Right atrium auricular region (tissue), 2 donors: ENCODE data around the gene UBAC1. TPM values are rescaled to one million over a fixed set of nuclear protein-coding genes. Genes with fewer than 3 reads are reported as not detected.

Experiments
- DNase-seq: peaks from one replicate; pipeline ENCODE4 v3.0.0-alpha.2; 2019; ENCODE audit warnings: low spot score
- H3K27ac ChIP-seq, 2 donors: fragments of 200-600 bp; sonication (generic); 1 replicate in 1 of 2; 2 replicates in 1 of 2; pipeline ENCODE4 v1.5.1; 2016 to 2019
- H3K27me3 ChIP-seq, 2 donors: fragments of 200-600 bp; sonication (generic); one replicate each; pipeline versions ENCODE4 v1.5.1 to v1.6.0; 2017 to 2019
- H3K36me3 ChIP-seq: fragments of 200-600 bp; sonication (generic); one replicate; pipeline ENCODE4 v1.5.1; 2016
- H3K4me1 ChIP-seq, 2 donors: fragments of 200-600 bp; sonication (generic); one replicate each; pipeline versions ENCODE4 v1.5.1 to v1.6.0; 2017 to 2019
- H3K4me3 ChIP-seq, 2 donors: fragments of 200-600 bp; sonication (generic); 1 replicate in 1 of 2; 2 replicates in 1 of 2; pipeline ENCODE4 v1.5.1; 2017 to 2019; ENCODE audit warnings: mild to moderate bottlenecking in 1 of 2, moderate library complexity in 1 of 2
- H3K9me3 ChIP-seq, 2 donors: fragments of 200-600 bp; sonication (generic); one replicate each; pipeline ENCODE4 v1.5.1; 2019
- total RNA-seq, 2 donors: library from RNA; depleted of rRNA; stranded (reverse); fragments of >200 nt; gene quantifications; one replicate each; pipeline ENCODE4 v1.1.0, GENCODE V29; 2016
- TF ChIP-seq, protein P1 (sequence below), 2 donors: fragments of 200-600 bp; sonication (generic); IDR thresholded peaks; one replicate each; pipeline ENCODE4 v1.5.1; 2019; ENCODE audit warnings: antibody characterized with exemption in 2 of 2

The UBAC1 gene
- total RNA-seq, 2 donors from 2014 or later, result 58.6 to 76.9 TPM

- H3K4me1 ChIP-seq, result peaks cover 0 to 24% of the 10 kb centered on the region in 2 donors
- no peaks in the 10 kb centered on the region for H3K36me3 ChIP-seq
- H3K27me3 ChIP-seq, result no peaks in the 10 kb centered on the region
- H3K4me3 ChIP-seq, result no peak overlapping the region
- H3K9me3 ChIP-seq, result no peaks in the 10 kb centered on the region
- DNase-seq, result no peak
- no peak overlapping the region for H3K27ac ChIP-seq
- TF ChIP-seq, protein P1, sequence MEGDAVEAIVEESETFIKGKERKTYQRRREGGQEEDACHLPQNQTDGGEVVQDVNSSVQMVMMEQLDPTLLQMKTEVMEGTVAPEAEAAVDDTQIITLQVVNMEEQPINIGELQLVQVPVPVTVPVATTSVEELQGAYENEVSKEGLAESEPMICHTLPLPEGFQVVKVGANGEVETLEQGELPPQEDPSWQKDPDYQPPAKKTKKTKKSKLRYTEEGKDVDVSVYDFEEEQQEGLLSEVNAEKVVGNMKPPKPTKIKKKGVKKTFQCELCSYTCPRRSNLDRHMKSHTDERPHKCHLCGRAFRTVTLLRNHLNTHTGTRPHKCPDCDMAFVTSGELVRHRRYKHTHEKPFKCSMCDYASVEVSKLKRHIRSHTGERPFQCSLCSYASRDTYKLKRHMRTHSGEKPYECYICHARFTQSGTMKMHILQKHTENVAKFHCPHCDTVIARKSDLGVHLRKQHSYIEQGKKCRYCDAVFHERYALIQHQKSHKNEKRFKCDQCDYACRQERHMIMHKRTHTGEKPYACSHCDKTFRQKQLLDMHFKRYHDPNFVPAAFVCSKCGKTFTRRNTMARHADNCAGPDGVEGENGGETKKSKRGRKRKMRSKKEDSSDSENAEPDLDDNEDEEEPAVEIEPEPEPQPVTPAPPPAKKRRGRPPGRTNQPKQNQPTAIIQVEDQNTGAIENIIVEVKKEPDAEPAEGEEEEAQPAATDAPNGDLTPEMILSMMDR (IDR thresholded peaks at IDR 0.05), result no peak
These were observed 17.7 kb upstream of the UBAC1 start for GRCh38 chr9:135978642-135979546.

DNA sequence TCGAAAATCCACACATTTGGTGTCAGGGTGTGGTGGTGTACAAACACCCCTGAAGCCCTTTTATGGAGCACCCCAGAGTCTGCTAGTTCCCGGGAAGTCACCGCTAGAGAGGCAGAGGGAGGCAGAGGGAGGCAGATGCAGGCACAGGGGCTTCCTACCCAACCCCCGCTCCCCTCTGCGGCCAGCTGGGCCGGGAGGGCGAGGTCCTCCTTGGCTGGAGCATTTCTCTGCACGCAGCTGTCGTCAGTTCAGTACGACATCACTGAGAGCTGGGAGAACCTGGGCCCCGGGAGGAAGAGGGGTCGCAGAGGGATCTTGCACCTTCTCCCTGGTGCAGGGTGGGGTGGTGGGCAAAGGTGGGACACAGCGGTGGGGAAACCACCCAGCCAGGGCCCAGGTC is 15.8 kb upstream of the UBAC1 start:
- Histone ChIP-seq H3K27me3 (no peaks in the 10 kb centered on the region), H3K36me3 (no peaks in the 10 kb centered on the region), H3K4me1 (peaks cover 0 to 24% of the 10 kb centered on the region in 2 donors), H3K9me3 (no peaks in the 10 kb centered on the region), H3K27ac (no peak overlapping the region), H3K4me3 (no peak overlapping the region)
- DNase-seq, result no peak
- TF ChIP-seq, protein P1 (IDR thresholded peaks at IDR 0.05), result no peak

- DNase-seq, result no peak
- Histone ChIP-seq H3K27ac (no peak overlapping the region), H3K4me1 (peaks cover 0 to 24% of the 10 kb centered on the region in 2 donors), H3K27me3 (no peaks in the 10 kb centered on the region), H3K9me3 (no peaks in the 10 kb centered on the region), H3K4me3 (no peak overlapping the region), H3K36me3 (no peaks in the 10 kb centered on the region)
- TF ChIP-seq, protein P1 (IDR thresholded peaks at IDR 0.05), result no peak
These were observed 15.4 kb upstream of the UBAC1 start for GRCh38 chr9:135976531-135976930.

- Histone ChIP-seq H3K36me3 (no peaks in the 10 kb centered on the region), H3K9me3 (no peaks in the 10 kb centered on the region), H3K27me3 (no peaks in the 10 kb centered on the region), H3K27ac (no peak overlapping the region), H3K4me1 (peaks cover 0 to 21% of the 10 kb centered on the region in 2 donors), H3K4me3 (no peak overlapping the region)
- no peak for DNase-seq
- TF ChIP-seq, protein P1 (IDR thresholded peaks at IDR 0.05), result no peak
These were observed 14.7 kb upstream of the UBAC1 start for GRCh38 chr9:135975834-135976233.

DNA sequence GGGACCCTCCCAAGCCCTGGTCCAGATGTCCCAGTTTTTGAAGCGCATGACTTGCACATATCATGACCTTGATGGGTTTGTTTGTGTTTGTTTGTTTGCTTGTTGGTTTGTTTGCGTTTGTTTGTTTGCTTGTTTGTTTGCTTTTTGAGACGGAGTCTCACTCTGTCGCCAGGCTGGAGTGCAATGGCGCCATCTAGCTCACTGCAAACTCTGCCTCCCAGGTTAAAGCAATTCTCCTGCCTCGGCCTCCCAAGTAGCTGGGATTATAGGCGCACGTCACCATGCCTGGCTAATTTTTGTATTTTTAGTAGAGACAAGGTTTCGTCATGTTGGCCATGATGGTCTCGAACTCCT is 13.0 kb upstream of the UBAC1 start:
- no peaks in the 10 kb centered on the region for H3K9me3 ChIP-seq
- no peaks in the 10 kb centered on the region for H3K36me3 ChIP-seq
- H3K27ac ChIP-seq, result no peak overlapping the region
- H3K4me3 ChIP-seq, result no peak overlapping the region
- TF ChIP-seq, protein P1 (IDR thresholded peaks at IDR 0.05), result no peak
- H3K27me3 ChIP-seq, result no peaks in the 10 kb centered on the region
- H3K4me1 ChIP-seq, result peaks cover 0 to 7% of the 10 kb centered on the region in 2 donors
- no peak for DNase-seq
